NCI-H69 (cell line): ENCODE measurements around the gene SEZ6L2.
"Not testable (repeated sequence)": the region's sequence is repeated elsewhere in the genome, so short reads cannot be mapped to it uniquely, and the experiment has no call there.

Source experiments
- DNase-seq: peaks from one replicate; lab custom pipeline; 2025; lab: John Stamatoyannopoulos, UW

Gene SEZ6L2

GRCh38 chr16:29899516-29900101 is at the start of gene SEZ6L2:
Gene SEZ6L2, minus strand, starts transcription at chr16:29899550. Its CDS starts 531 bp downstream, at chr16:29899019.
- DNase-seq, result peak; percentile 98

- no peak for DNase-seq
Measured at GRCh38 chr16:29947897-29948296, 48.5 kb upstream of the SEZ6L2 start.

GRCh38 chr16:29943846-29944799 is 44.8 kb upstream of the SEZ6L2 start:
- DNase-seq, result peak; percentile 90

GRCh38 chr16:29940656-29941055 is 41.3 kb upstream of the SEZ6L2 start:
- DNase-seq, result peak; percentile 63

DNA sequence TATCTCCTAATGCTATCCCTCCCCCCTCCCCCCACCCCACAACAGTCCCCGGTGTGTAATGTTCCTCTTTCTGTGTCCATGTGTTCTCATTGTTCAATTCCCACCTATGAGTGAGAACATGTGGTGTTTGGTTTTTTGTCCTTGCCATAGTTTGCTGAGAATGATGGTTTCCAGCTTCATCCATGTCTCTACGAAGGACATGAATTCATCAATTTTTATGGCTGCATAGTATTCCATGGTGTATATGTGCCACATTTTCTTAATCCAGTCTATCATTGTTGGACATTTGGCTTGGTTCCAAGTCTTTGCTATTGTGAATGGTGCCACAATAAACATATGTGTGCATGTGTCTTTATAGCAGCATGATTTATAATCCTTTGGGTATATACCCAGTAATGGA is 32.4 kb upstream of the SEZ6L2 start:
- DNase-seq, result not testable (repeated sequence)

DNA sequence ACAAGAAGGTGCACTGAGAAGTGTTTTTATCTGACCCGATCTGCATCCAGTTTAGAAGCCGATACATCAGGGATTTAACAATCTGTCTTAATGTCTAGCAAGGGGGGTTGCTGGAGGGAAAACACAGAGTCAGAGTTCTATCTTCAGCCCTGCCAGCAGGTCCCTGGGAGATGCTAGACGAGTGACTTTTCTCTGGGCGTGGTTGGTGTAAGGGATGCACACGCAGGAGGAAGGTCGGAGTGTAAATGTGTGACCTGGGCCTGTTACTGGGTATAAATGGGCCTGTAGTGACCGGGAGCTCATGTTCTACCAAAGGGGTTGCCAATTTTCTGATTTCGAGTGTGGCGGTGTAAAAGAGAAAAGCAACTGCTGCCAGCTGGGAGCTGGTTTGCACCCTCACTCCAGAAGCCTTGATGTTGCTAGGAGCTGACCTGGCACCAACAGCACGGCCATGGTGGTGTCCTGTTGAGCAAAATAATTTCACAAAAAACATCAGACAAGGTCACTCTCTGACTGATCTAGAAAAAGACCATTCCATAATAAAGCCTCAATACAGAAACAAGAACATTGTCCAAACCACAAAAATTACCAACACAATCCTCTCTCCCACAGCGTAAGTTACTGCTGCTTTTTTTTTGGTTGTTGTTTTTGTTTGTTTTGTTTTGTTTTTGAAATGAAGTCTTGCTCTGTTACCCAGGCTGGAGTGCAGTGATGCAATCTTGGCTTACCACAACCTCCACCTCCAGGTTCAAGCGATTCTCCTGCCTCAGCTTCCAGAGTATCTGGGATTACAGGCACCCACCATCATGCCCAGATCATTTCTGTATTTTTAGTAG is 27.9 kb upstream of the SEZ6L2 start:
- no peak for DNase-seq

- DNase-seq, result peak; percentile 72
Measured at GRCh38 chr16:29926711-29927052, 27.3 kb upstream of the SEZ6L2 start.

GRCh38 chr16:29925781-29926710 is 26.7 kb upstream of the SEZ6L2 start, which contains the start of gene KCTD13:
Gene KCTD13, minus strand, starts transcription at chr16:29926226. Its CDS starts 193 bp downstream, at chr16:29926033.
- DNase-seq, result peak; percentile 92

DNA sequence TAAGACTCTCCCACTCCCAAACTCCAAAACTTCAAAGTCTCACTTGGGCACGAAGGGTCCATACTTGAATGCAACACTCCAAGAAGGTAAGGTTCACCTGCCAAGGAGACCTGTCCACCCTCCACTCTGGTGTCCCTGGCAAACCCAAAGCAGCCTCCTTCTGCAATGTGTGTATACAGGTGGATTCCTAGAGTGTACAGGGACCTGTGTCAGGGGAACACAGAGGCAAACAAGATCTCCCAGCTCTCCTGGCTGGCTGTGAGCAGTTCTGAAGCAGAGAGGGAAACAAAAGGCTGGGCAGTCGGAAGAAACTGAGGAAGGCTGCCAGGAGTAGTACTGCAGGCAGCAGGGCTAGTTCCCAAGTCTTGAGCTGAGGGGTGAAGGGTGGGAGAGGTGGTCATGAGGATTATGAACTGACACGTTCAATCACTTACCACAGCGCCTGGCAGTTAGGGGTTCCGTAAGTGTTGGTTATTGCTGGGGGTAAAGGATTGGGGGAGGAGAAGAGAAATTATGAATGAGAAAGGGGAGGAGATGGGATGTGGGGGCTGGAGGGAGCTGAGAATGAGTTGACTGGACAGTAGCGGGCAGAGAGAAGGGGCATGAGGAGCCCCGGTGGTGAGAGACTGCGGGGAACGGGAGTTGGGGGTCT is 25.9 kb upstream of the SEZ6L2 start:
- DNase-seq, result peak; percentile 31

GRCh38 chr16:29922986-29923501 is 23.7 kb upstream of the SEZ6L2 start:
- no peak for DNase-seq

DNA sequence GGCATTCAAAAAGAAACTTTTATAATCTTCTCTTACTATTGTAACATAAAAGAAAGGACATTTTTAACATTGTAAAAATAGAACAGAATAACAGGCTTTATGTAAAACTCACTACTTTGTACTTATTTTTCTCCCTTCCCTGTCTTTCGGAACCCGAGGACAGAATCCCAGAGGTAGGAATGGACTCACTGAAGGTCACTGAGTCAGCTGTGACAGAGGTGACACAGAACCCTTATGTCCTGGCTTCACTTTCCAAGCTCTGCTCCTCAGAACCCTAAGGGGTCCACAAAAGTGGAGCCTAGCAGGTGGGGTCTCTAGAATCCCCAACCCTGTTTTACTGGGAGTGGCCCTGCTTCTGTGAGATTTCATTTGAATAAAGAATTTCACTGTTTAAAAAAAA is 23.0 kb upstream of the SEZ6L2 start:
- DNase-seq, result no peak

DNA sequence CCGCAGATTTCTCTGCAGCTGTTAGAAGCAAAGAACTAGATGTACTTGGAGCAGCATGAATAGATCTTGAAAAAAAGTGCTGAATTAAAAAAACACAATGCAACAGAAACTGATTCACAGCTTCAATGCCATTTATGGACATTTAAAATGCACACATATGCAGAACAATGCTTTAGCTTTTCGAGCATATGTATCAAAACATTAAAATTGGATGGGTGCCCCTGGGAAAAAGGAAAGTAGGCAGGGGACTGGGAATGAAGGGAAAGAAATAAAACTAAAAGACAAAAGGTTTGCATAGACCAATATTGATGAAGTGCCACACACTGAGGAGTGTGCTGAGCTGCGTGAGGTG is 21.7 kb upstream of the SEZ6L2 start:
- DNase-seq, result no peak

- DNase-seq, result no peak
Measured at GRCh38 chr16:29920288-29921033, 21.1 kb upstream of the SEZ6L2 start.

DNA sequence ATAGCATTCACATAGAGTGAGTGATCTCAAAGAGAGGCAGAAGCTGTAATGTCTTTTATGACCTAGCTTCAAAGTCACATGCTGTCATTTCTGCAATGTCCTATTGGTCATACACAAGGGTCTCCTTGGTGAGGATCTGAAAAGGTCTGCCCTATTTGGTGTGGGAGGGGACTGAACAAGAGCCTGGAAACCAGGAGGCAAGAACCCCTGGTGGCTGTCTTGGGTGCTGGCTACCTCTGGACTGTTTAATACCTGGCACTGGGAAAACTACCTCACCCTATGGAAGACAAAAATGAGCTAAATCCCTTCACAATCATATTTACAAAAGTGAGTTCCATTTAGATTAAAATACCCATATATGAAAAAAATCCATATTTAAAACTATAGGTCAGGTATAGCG is 17.6 kb upstream of the SEZ6L2 start:
- DNase-seq, result no peak

- no peak for DNase-seq
Measured at GRCh38 chr16:29915590-29916247, 16.4 kb upstream of the SEZ6L2 start.

- DNase-seq, result no peak
Measured at GRCh38 chr16:29913514-29913913, 14.2 kb upstream of the SEZ6L2 start.

DNA sequence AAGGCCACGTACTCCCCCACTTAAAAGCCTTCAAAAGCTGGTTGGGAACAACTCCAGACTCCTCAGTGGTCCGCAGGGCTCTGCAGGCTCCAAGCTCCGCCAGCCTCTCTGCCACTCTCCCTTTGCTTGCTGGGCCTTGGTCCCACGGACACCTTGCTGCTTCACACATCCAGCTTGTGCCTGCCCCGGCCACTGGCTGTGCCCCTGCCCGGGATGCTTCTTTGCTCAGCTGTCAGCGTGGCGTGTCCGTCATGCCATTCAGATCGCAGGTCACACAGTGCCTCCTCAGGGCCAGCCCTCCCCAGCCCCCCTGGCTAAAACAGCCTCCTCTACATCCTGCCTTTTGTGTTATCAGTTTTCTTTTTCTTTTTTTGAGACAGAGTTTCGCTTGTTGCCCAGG is 12.7 kb upstream of the SEZ6L2 start:
- peak; percentile 57 for DNase-seq

GRCh38 chr16:29911676-29912010 is 12.3 kb upstream of the SEZ6L2 start:
- DNase-seq, result peak; percentile 32
